Cortex of kidney (tissue), 1 donor: Measurements from ENCODE around the gene NEURL1B.

Experiments used
- DNase-seq: peaks from one replicate; lab custom pipeline; 2025; lab: John Stamatoyannopoulos, UW

NEURL1B gene

GRCh38 chr5:172715421-172715780 lies 74.3 kb downstream of the NEURL1B start:
- no peak for DNase-seq

GRCh38 chr5:172715931-172716682 lies 75.0 kb downstream of the NEURL1B start:
- no peak for DNase-seq

- DNase-seq = no peak
Measured at GRCh38 chr5:172716796-172717313, 75.8 kb downstream of the NEURL1B start.

GRCh38 chr5:172717481-172718195 lies 76.6 kb downstream of the NEURL1B start:
- DNase-seq = no peak

DNA sequence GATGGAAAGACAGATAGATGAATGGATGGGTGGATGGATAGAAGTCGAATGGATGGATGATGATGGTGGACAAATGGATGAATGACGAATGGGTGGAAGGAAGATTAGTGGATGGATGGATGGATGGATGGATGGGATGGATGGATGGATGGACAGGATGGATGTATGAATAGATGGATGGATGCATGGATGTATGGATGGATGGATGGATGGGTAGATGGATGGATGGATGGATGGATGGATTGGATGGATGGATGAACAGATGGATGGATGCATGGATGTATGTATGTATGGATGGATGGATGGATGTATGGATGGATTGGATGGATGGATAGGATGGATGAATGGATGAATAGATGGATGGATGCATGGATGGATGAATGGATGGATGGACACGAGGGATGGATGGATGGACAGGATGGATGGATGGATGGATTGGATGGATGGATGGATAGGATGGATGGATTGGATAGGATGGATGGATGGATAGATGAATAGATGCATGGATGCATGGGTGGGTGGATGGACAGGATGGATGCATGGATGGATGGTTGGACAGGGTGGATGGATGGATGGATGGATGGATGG lies 77.6 kb downstream of the NEURL1B start:
- DNase-seq = no peak

DNA sequence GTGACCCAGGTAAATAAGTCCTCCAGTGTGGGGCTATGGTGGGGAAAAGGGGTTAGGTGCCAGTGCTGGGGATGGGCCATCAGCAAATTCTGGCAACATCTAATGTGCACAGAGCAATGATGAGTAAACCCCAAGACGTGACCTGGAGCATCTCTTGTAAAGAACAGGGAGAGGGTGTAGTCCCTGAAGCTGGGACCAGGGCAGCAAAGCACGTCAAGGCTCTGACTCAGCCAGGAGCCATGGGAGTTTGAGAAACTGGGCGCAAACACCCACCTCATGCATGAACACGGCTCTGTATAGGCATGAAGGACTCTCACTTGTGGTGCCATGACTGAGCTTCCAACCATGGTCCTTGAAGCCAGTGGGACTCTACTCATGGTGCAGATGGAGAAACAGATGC lies 78.1 kb downstream of the NEURL1B start:
- DNase-seq = no peak

DNA sequence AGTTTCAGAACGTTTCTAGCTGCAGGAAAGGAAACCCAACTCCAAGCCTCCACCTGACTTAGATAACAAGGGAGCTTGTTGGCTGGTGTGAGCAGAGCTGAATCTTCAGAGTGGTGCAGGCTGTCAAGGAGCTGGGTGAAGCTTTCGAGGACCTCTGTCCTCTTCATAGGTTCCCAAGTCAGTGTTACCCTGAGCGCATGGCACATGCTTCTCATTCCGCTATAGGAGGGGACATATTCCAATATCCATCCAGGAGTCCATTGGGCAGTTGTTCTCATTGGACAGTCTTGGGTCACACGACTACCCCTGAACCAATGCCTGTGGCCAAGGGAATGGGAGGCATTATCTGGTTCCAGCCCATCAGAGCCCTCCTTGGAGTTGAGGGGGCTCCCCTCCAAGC lies 79.6 kb downstream of the NEURL1B start:
- DNase-seq = no peak

GRCh38 chr5:172721455-172722326 lies 80.6 kb downstream of the NEURL1B start:
- DNase-seq = no peak

GRCh38 chr5:172722327-172722815 lies 81.3 kb downstream of the NEURL1B start:
- no peak for DNase-seq

DNA sequence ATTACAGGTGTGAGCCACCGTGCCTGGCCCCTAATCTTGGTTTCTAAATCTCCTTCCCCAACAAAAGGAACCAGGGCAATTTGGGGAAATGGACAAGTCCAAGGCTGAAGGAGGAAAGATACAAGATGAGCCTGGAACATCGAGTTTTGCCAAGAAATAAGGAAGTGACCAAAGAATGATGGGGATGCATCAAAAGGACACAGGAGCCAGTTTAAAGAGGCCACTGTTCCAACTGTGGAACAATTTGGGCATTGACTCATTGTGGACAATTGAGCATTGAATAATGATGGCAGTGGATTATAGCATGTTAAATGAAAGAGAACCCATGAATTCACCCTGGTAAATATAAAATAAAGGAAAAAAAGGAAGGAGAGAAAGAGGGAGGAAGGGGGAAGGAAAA lies 82.4 kb downstream of the NEURL1B start:
- no peak for DNase-seq

DNA sequence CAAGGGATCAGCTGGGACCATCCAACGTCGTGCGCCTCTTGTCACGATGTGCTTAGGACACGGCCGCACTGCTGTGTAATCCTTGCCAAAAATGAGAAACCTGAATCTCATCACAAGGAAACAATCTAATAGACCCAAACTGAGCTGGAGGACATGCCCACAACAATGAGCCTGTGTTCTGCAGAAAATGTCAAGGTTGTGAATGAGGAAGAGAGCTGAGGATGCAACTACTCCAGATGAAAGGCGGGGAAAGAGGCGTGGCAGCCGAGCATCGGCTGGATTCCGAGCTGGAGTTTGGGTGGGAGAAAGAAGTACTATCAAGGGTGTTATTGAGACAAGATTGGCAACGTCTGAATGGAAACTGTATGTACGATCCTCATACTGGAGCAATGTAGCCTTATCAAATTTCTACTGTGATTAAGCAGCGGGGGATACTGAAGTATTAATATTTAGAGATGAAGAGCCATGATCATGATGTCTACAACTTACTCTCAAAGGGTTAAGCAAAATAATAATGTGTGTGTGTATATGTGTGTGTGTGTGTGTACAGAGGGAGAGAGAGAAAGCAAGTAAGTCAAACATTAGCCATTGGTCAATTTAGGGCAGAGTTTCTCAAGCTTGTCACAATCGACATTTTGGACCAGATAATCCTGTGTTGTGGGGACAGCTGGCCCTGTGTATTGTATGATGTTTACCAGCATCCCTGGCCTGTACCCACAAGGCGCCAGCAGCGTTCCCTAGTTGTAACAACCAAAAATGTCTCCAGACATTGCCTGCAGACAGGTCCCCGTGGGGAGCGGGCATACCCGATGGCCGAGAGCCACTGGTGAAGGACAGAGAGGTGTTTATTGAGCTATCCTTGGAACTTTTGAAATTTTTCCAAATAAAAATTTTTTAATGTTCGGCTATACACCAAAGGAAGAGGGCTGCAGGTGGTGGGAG lies 83.5 kb downstream of the NEURL1B start:
- no peak for DNase-seq

- no peak for DNase-seq
Measured at GRCh38 chr5:172725273-172725672, 84.2 kb downstream of the NEURL1B start.

- DNase-seq = no peak
Measured at GRCh38 chr5:172725785-172726184, 84.7 kb downstream of the NEURL1B start.

GRCh38 chr5:172726966-172727365 lies 85.9 kb downstream of the NEURL1B start:
- DNase-seq = no peak

DNA sequence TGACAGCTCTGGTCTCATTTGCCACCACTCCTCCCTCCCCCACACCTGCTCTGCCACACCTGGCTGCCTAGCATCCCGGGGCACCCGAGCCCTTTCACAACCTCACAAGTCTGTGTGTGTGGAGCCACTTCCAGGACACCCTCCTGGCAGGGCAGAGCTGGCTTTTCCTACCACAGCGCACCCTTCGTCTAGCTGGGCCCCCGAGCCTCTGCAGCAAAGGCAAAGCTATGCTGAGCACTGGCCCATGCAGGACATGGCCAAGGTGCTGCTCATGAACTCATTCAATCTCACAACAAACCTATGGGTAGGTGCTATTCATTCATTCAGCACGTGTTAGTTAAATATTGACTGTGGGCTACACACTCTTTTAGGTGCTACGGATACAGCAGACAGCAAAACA lies 86.5 kb downstream of the NEURL1B start:
- no peak for DNase-seq

- DNase-seq = no peak
Measured at GRCh38 chr5:172728481-172729241, 87.6 kb downstream of the NEURL1B start.

- no peak for DNase-seq
Measured at GRCh38 chr5:172729588-172729987, 88.5 kb downstream of the NEURL1B start.

DNA sequence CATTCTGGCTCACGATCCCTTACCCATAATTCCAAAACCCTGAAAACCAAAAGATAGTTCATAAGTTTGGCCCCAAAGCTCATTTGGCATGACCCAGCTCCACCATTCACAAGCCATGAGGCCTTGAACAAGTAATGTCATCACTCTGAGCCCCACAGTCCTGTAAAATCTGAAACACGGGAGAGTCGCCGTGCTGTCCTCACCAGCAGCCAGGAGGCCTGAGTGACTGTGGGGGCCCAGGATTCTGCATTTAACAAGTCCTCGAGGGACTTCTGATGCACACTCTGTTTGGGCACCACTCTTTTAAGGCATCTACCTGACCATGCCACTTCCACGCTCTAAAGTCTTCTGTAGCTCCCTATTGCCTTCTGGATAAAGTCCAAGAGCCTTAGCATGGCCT lies 89.2 kb downstream of the NEURL1B start:
- no peak for DNase-seq

- DNase-seq = no peak
Measured at GRCh38 chr5:172730981-172731679, 90.1 kb downstream of the NEURL1B start.
